NOMO-1 treated with DMSO at 0.1 percent for 48 hours (cell line): ENCODE data around the gene SLX4.

ENCODE experiments used
- DNase-seq: peaks from one replicate; lab custom pipeline; 2025; ENCODE audit not compliant: unreplicated experiment; lab: John Stamatoyannopoulos, UW

The SLX4 gene

DNA sequence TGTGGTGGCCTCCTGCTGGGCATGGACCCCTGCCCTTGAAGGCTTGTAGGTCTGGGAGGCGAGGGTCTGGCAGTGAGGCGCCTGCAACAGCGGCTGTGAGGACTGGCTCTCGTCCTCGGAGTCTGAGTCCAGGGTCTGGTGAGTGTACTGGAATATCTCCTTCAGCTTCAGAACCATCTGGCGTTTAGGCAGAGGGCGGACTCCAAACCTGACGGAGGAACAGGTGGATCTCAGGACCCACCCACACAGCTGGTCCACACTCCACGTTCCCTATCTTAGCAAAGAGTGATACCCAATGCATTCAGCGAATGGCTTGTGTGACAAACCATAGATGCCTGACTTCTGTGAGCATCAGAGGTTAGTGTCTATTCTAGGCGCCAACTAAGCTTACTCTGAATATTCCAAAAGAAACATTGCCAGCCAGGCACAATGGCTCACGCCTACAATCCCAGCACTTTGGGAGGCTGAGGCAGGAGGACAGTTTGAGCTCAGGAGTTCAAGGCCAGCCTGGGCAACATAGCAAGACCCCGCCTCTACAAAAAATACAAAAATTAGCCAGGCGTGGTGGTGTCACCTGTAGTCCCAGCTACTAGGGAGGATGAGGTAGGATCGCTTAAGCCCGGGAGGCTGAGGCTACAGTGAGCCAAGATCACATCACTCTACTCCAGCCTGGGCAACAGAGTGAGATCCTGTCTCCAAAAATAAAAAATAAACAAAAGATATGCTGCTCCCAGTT is 27.9 kb downstream of the SLX4 start:
- no peak for DNase-seq

GRCh38 chr16:3582276-3583165 is 28.9 kb downstream of the SLX4 start:
- no peak for DNase-seq

GRCh38 chr16:3581392-3581791 is 30.0 kb downstream of the SLX4 start:
- DNase-seq: no peak

GRCh38 chr16:3580686-3581085 is 30.7 kb downstream of the SLX4 start:
- DNase-seq: no peak

DNA sequence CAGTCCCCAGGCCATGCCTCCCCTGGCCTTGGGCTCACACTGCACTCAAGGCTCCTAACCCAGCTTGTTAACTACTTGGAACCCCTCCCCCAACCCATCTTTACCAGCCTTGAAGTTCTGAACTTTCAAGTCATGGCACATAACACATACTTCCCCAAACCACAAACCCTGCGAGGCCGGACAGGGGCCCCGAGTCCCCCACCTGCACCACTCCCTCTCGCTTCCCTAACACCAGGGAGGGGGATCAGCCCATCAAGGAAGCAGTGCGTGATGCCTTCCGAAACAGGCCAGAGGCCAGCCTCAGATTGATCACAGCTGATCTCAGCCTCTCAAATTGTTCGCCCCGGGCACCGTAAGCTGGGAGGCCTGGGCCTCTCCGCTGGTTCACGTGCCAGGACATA is 31.2 kb downstream of the SLX4 start:
- peak; percentile 75 for DNase-seq

GRCh38 chr16:3579776-3580175 is 31.6 kb downstream of the SLX4 start:
- no peak for DNase-seq

GRCh38 chr16:3578610-3579551 is 32.5 kb downstream of the SLX4 start:
- DNase-seq: peak; percentile 20

DNA sequence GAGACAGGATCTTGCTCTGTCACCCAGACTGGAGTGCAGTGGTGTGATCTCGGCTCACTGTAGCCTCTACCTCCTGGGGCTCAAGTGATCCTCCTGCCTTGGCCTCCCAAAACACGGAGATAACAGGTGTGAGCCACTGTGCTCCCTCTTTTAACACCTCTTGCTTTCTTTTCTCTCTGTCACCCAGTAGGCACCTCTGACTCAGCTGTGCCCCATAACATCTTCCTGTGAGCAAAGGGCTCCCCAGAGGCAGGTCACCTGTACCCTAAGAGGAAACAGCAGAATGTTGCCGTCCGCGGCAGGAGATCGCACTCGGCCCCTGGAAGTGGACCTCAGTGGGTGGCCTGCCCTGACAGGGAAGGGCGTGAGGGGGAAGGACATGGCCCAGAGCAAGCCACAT is 33.3 kb downstream of the SLX4 start:
- no peak for DNase-seq

DNA sequence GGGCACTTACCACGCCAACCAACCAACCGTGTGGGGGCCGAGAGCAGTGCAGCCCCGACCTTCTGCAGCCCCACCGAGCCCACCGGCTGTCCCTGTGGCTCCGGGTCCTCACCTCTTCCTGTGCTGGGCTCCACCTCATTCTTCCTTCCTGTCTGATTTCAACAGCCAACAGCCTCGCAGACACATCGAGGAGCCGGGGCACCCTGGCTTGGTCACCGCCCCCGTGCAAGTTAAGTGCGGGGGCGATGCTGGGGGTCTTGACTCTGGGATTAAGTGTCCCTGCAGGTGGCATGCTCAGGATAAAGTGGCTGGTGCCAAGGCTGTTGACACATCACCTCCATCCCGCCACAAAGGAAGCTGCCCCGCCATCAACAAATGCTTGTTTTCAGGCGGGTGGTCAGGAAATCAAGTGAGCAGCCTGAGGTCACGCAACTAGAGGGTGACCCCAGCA is 34.1 kb downstream of the SLX4 start, which contains the start of gene NLRC3:
NLRC3 (minus strand) TSS at position 102 of the 451 bp plus-strand sequence. CDS start 12,367 bp downstream, outside the sequence.
- peak; percentile 25 for DNase-seq

DNA sequence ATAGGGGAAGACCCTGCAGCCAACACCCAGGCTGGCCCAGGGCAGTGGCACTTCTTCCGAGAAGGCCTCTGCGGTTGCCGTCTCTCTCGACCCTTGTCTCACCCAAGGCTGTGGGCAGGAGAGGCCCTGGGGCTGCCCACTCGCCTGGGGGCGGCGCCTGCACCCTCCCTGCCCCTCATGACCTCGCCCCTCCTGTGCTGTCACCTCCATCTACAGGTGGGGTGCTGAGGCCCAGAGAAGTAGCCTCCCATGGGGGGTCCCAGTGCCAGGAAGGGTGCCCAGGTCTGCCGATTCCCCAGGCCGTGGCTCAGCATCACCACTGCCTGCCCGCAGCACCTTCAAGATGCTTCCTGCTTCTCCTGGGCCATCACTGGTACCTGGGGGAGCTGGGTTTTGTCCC is 35.2 kb downstream of the SLX4 start:
- no peak for DNase-seq

DNA sequence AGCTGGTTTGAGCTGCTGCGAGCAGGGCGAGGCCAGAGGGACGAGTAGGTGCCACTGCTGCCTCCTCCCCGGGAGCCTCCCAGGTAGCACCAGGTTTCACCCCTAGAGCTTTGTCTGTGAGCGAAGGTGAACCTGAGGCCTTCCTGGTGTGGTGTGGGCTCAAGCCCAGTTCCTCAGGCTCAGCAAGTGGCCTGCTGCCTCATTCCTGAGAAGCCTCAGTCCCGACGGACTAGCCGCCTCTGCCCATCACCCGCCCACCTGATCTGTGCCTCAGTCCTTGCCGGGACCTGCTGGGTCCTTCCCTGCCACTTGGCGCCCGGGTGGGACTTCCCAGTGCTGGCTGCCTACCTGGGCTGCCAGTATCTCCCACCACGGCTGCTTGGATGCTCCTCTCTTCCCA is 35.9 kb downstream of the SLX4 start:
- DNase-seq: no peak

DNA sequence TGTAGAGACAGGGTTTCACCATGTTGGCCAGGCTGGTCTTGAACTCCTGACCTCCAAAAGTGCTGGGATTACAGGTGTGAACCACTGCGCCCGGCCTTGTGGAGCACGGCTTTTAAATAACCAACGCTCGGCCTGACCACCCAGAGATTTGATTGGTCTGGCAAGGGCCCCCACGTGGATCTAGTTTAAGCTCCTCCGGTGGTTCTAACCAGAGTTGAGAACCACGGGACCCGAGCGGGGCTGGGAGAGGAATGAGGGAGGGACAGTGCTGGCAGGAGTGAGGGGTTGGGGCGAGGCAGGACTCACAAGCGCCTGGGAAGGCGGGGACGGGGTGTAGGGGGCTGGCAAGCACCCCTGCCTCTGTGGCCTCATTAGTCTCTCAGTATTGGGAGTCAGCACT is 37.2 kb downstream of the SLX4 start:
- no peak for DNase-seq

- no peak for DNase-seq
Measured at GRCh38 chr16:3573146-3573815, 38.1 kb downstream of the SLX4 start.

DNA sequence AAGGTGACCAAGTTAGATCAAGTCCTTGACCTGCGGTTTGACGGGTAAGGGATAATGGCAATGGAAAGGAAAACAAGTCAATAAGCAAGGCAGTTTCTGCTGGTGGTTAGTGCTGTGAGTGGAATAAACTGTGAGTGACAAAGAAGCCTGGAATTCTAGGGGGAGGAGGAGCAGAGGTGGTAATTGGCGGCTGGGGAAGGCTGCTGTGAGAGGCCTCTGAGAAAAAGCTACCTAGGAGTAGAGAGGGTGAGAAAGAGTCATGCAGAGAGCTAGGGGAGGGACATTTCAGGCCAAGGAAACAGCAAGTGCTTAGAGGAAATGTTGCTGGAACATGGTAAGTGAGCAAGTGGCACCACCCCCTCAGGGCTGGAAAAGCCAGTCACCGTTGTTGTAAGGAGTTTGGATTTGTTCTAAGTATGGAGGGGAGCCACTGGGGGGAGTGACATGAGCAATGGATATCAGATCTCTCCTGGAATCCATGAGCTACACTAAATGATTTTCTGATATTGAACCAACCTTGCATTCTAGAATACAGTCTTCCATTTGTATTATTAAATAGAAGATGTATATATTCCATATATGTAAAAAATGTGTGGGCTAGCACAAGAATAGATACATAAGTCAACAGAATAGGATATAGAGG is 40.9 kb downstream of the SLX4 start:
- DNase-seq: no peak

GRCh38 chr16:3569851-3570250 is 41.6 kb downstream of the SLX4 start:
- DNase-seq: no peak

GRCh38 chr16:3566990-3567389 is 44.4 kb downstream of the SLX4 start:
- DNase-seq: no peak

GRCh38 chr16:3564889-3565141 is 46.6 kb downstream of the SLX4 start:
- DNase-seq: no peak

GRCh38 chr16:3564130-3564888 is 47.1 kb downstream of the SLX4 start:
- no peak for DNase-seq

- no peak for DNase-seq
Measured at GRCh38 chr16:3562914-3563480, 48.4 kb downstream of the SLX4 start.
